H9 (cell line): Measurements from ENCODE around the gene QSOX1. TPM values are rescaled to one million over a fixed set of nuclear protein-coding genes. Genes with fewer than 3 reads are reported as not detected.

Experiments used
- DNase-seq: peaks from one replicate; pipeline ENCODE4 v3.0.0-alpha.2; 2017
- H2AFZ ChIP-seq: one replicate; pipeline ENCODE4 v1.6.1; 2013; ENCODE audit warnings: mild to moderate bottlenecking, low read length, control low read depth, moderate library complexity
- H2AK5ac ChIP-seq: 2 replicates; pipeline ENCODE4 v1.6.1; 2013; ENCODE audit warnings: low read length, control low read depth, mixed read lengths; ENCODE audit not compliant: insufficient read length
- H2BK120ac ChIP-seq: one replicate; pipeline ENCODE4 v1.6.1; 2013; ENCODE audit warnings: low read depth, mild to moderate bottlenecking, low read length, control low read depth, inconsistent platforms; ENCODE audit not compliant: poor library complexity, severe bottlenecking
- H2BK12ac ChIP-seq: 2 replicates; pipeline ENCODE4 v1.6.1; 2013; ENCODE audit warnings: low read length, control low read depth, mixed read lengths, low read depth; ENCODE audit not compliant: insufficient read length
- H2BK15ac ChIP-seq: 2 replicates; pipeline ENCODE4 v1.6.1; 2013; ENCODE audit warnings: low read depth, low read length, control low read depth
- H2BK20ac ChIP-seq: one replicate; pipeline ENCODE4 v1.6.1; 2013; ENCODE audit warnings: low read depth, mild to moderate bottlenecking, low read length, control low read depth, inconsistent platforms; ENCODE audit not compliant: poor library complexity, severe bottlenecking
- H2BK5ac ChIP-seq: 2 replicates; pipeline ENCODE4 v1.6.1; 2013; ENCODE audit warnings: low read length, control low read depth, mixed read lengths; ENCODE audit not compliant: insufficient read length
- H3K14ac ChIP-seq: 2 replicates; pipeline ENCODE4 v1.6.1; 2013; ENCODE audit warnings: low read length, control low read depth; ENCODE audit not compliant: insufficient read depth
- H3K18ac ChIP-seq: 2 replicates; pipeline ENCODE4 v1.6.1; 2013; ENCODE audit warnings: low read depth, mild to moderate bottlenecking, mixed read lengths, low read length, control low read depth; ENCODE audit not compliant: insufficient read length
- H3K23ac ChIP-seq: 2 replicates; pipeline ENCODE4 v1.6.1; 2013; ENCODE audit warnings: low read length, control low read depth, mixed read lengths, low read depth; ENCODE audit not compliant: insufficient read length
- H3K23me2 ChIP-seq: 2 replicates; pipeline ENCODE4 v1.6.1; 2013; ENCODE audit warnings: low read depth, mild to moderate bottlenecking, mixed read lengths, low read length, control low read depth; ENCODE audit not compliant: insufficient read length, poor library complexity, severe bottlenecking
- H3K27ac ChIP-seq: 2 replicates; pipeline ENCODE4 v1.5.1; 2013; ENCODE audit warnings: low read length, control low read depth, mixed read lengths, low read depth; ENCODE audit not compliant: insufficient read length
- H3K27me3 ChIP-seq: 2 replicates; pipeline ENCODE4 v1.6.1; 2013; ENCODE audit warnings: low read length, control low read depth, inconsistent platforms; ENCODE audit not compliant: insufficient read depth
- H3K4ac ChIP-seq: 2 replicates; pipeline ENCODE4 v1.6.1; 2013; ENCODE audit warnings: low read depth, mild to moderate bottlenecking, control low read depth, inconsistent platforms, low read length, moderate library complexity
- H3K4me1 ChIP-seq: 2 replicates; pipeline ENCODE4 v1.6.1; 2013; ENCODE audit warnings: low read length, control low read depth, inconsistent platforms; ENCODE audit not compliant: insufficient read depth
- H3K4me2 ChIP-seq: 2 replicates; pipeline ENCODE4 v1.6.1; 2013; ENCODE audit warnings: low read length, control low read depth, mixed read lengths; ENCODE audit not compliant: insufficient read length, insufficient read depth
- H3K56ac ChIP-seq: 2 replicates; pipeline ENCODE4 v1.6.1; 2013; ENCODE audit warnings: low read depth, mild to moderate bottlenecking, mixed read lengths, low read length, control low read depth; ENCODE audit not compliant: insufficient read length
- H3K79me1 ChIP-seq: 2 replicates; pipeline ENCODE4 v1.6.1; 2013; ENCODE audit warnings: low read depth, mild to moderate bottlenecking, moderate library complexity, low read length, control low read depth, inconsistent platforms; ENCODE audit not compliant: insufficient read depth, poor library complexity, severe bottlenecking
- H3K79me2 ChIP-seq: 2 replicates; pipeline ENCODE4 v1.6.1; 2013; ENCODE audit warnings: low read length, control low read depth, inconsistent platforms; ENCODE audit not compliant: insufficient read depth
- H3K9ac ChIP-seq: 2 replicates; pipeline ENCODE4 v1.6.1; 2013; ENCODE audit warnings: low read length, control low read depth, mixed read lengths; ENCODE audit not compliant: insufficient read length; ENCODE audit errors: extremely low read depth
- H3K9me3 ChIP-seq: one replicate; pipeline ENCODE4 v1.6.1; 2013; ENCODE audit warnings: low read depth, low read length, inconsistent platforms; ENCODE audit not compliant: control insufficient read depth
- H3T11ph ChIP-seq: one replicate; pipeline ENCODE4 v1.6.1; 2013; ENCODE audit warnings: mild to moderate bottlenecking, low read length, control low read depth, inconsistent platforms
- H4K20me1 ChIP-seq: one replicate; pipeline ENCODE4 v1.6.1; 2013; ENCODE audit not compliant: control insufficient read depth, insufficient read length, insufficient read depth
- H4K5ac ChIP-seq: 2 replicates; pipeline ENCODE4 v1.6.1; 2013; ENCODE audit warnings: low read depth, mild to moderate bottlenecking, mixed read lengths, low read length, control low read depth; ENCODE audit not compliant: insufficient read length
- H4K8ac ChIP-seq: replicated peaks from 2 replicates; pipeline ENCODE4 v1.6.1; 2013; ENCODE audit warnings: low read length, control low read depth, mixed read lengths, low read depth; ENCODE audit not compliant: insufficient read length
- H4K91ac ChIP-seq: 2 replicates; pipeline ENCODE4 v1.6.1; 2013; ENCODE audit warnings: low read depth, mild to moderate bottlenecking, moderate library complexity, mixed read lengths, low read length, control low read depth; ENCODE audit not compliant: insufficient read length
- H3K27ac Mint-ChIP-seq, 3 experiments: 2 replicates in 2 of 3; 3 replicates in 1 of 3; pipeline ENCODE4 v1.8.0; 2020 to 2021; ENCODE audit warnings: mixed read lengths in 3 of 3, mild to moderate bottlenecking in 1 of 3, moderate library complexity in 1 of 3
- H3K27me3 Mint-ChIP-seq: 2 replicates; pipeline ENCODE4 v1.8.0; 2021; ENCODE audit warnings: low read depth, mild to moderate bottlenecking, moderate library complexity, mixed read lengths
- H3K36me3 Mint-ChIP-seq, 3 experiments: 2 replicates in 2 of 3; 3 replicates in 1 of 3; pipeline ENCODE4 v1.8.0; 2020 to 2021; ENCODE audit warnings: low read depth in 3 of 3, mixed read lengths in 3 of 3; ENCODE audit not compliant: insufficient read depth in 1 of 3
- H3K4me1 Mint-ChIP-seq, 2 experiments: 2 replicates each; pipeline ENCODE4 v1.8.0; 2020; ENCODE audit warnings: mixed read lengths in 2 of 2
- H3K4me3 Mint-ChIP-seq, 2 experiments: 2 replicates in 1 of 2; 3 replicates in 1 of 2; pipeline ENCODE4 v1.8.0; 2020 to 2021; ENCODE audit warnings: mild to moderate bottlenecking in 2 of 2, mixed read lengths in 2 of 2, moderate library complexity in 1 of 2
- H3K9me3 Mint-ChIP-seq, 2 experiments: 2 replicates in 1 of 2; 3 replicates in 1 of 2; pipeline ENCODE4 v1.8.0; 2020; ENCODE audit warnings: mild to moderate bottlenecking in 2 of 2, mixed read lengths in 2 of 2, moderate library complexity in 1 of 2
- CTCF ChIP-seq: fragments of 200-600 bp; sonication (generic); conservative IDR thresholded peaks from 3 replicates; pipeline ENCODE4 v1.8.0; 2021; ENCODE audit warnings: antibody characterized with exemption, mild to moderate bottlenecking
- WGBS: extraction: QIAGEN DNeasy Blood & Tissue Kit; methylation state at CpG from one replicate; pipeline ENCODE4 v1.1.7; 2013; ENCODE audit warnings: missing lambda C conversion rate, low lambda C conversion rate, mixed read lengths; ENCODE audit not compliant: insufficient read length; ENCODE audit errors: extremely low coverage; 5-methylcytosine and 5-hydroxymethylcytosine counted together
- total RNA-seq: library from RNA; stranded (reverse); gene quantifications from 2 replicates; pipeline ENCODE4 v1.2.1, GENCODE V29; 2021

Gene QSOX1
- total RNA-seq, 1 experiment from 2014 or later = 79.2 TPM

GRCh38 chr1:180117764-180118116 lies 36.9 kb upstream of the QSOX1 start:
- Histone ChIP-seq H3T11ph (no peak overlapping the region), H3K79me1 (no peaks in the 10 kb centered on the region), H3K56ac (no peak overlapping the region), H3K4me1 (no peaks in the 10 kb centered on the region), H3K79me2 (no peaks in the 10 kb centered on the region), H2BK20ac (no peak overlapping the region), H3K4ac (no peak overlapping the region), H3K9me3 (no peaks in the 10 kb centered on the region), H3K14ac (no peak overlapping the region), H2AK5ac (no peak overlapping the region), H3K23me2 (no peaks in the 10 kb centered on the region), H2BK5ac (no peak overlapping the region), H4K5ac (no peak overlapping the region), H4K20me1 (no peaks in the 10 kb centered on the region), H3K27me3 (no peaks in the 10 kb centered on the region), H3K23ac (no peak overlapping the region), H4K8ac (no peak overlapping the region), H3K18ac (no peak overlapping the region), H3K9ac (no peak overlapping the region), H3K4me2 (no peak overlapping the region), H2BK120ac (no peak overlapping the region), H2BK15ac (no peak overlapping the region), H2BK12ac (no peak overlapping the region), H2AFZ (no peak overlapping the region), H4K91ac (no peak overlapping the region), H3K27ac (no peak overlapping the region)
- no CpG with 5 or more reads among the region's 2 CpGs for WGBS
- Mint-ChIP-seq H3K4me1 (no peaks in the 10 kb centered on the region), H3K4me3 (no peak overlapping the region), H3K9me3 (no peaks in the 10 kb centered on the region), H3K27me3 (no peaks in the 10 kb centered on the region), H3K27ac (no peak overlapping the region), H3K36me3 (peaks cover 0 to 1% (median 0%) of the 10 kb centered on the region in 3 experiments; a peak in 1 of 7 replicates)
- no peak for DNase-seq
- TF ChIP-seq CTCF = no peak
